Endothelial cell of umbilical vein (primary cell): ENCODE data around the gene LSR. TPM values are rescaled to one million over a fixed set of nuclear protein-coding genes. Genes with fewer than 3 reads are reported as not detected.

Experiments used
- BruUV-seq: library from RNA; stranded (reverse); fragments of 400-500 nt; replicated peaks from 2 replicates; lab custom pipeline; 2021; lab: Mats Ljungman, UMichigan
- CTCF ChIA-PET: fragments of 300-600, 350-600 bp; sonication (Branson Sonifier 250); formaldehyde crosslinking; loops from one replicate; lab custom pipeline; 2021; ENCODE audit warnings: antibody characterized with exemption, inconsistent platforms; lab: Charles Lee
- POLR2A ChIA-PET: fragments of 300-600, 350-600 bp; sonication (Branson Sonifier 250); formaldehyde crosslinking; loops from one replicate; lab custom pipeline; 2021; ENCODE audit warnings: antibody characterized with exemption, inconsistent platforms; lab: Charles Lee
- DNase-seq: peaks from one replicate; pipeline ENCODE4 v3.0.0-alpha.2; 2011; ENCODE audit warnings: low read depth, low spot score
- FAIRE-seq: peaks from 2 replicates; lab custom pipeline; 2011; peaks lifted over from hg19 to GRCh38; lab: Jason Lieb, UNC
- H2AFZ ChIP-seq: 2 replicates; pipeline ENCODE4 v1.6.0; 2012; ENCODE audit warnings: low read depth, low read length, control low read depth, inconsistent platforms
- H3K27ac ChIP-seq: 2 replicates; pipeline ENCODE4 v1.5.1; 2011; ENCODE audit warnings: low read depth, mild to moderate bottlenecking, control low read depth, low read length, moderate library complexity; ENCODE audit not compliant: insufficient read depth
- H3K27me3 ChIP-seq, 2 experiments: 2 replicates each; pipeline versions ENCODE4 v1.6.0 to v1.6.1; 2011; ENCODE audit warnings: low read length in 2 of 2, mixed read lengths in 1 of 2; ENCODE audit not compliant: control insufficient read depth in 2 of 2, insufficient read depth in 2 of 2
- H3K36me3 ChIP-seq, 2 experiments: 2 replicates in 1 of 2; 3 replicates in 1 of 2; pipeline ENCODE4 v1.5.1; 2011; ENCODE audit warnings: low read length in 2 of 2, mild to moderate bottlenecking in 1 of 2, moderate library complexity in 1 of 2; ENCODE audit not compliant: control insufficient read depth in 2 of 2, insufficient read depth in 2 of 2; ENCODE audit errors: extremely low read depth in 1 of 2
- H3K4me1 ChIP-seq: 3 replicates; pipeline ENCODE4 v1.5.1; 2011; ENCODE audit warnings: mild to moderate bottlenecking, low read length; ENCODE audit not compliant: control insufficient read depth, insufficient read depth; ENCODE audit errors: extremely low read depth
- H3K4me2 ChIP-seq: 2 replicates; pipeline ENCODE4 v1.6.1; 2011; ENCODE audit warnings: low read length, control low read depth, mixed read lengths; ENCODE audit not compliant: insufficient read depth
- H3K4me3 ChIP-seq, 3 experiments: fragments of 200-600 bp in 1 of 3; sonication (generic), shearing (Covaris generic) in 1 of 3; replicated peaks in 1 of 3; 2 replicates each; pipeline ENCODE4 v1.5.1; 2011 to 2016; ENCODE audit warnings: control low read depth in 3 of 3, low read length in 3 of 3, mild to moderate bottlenecking in 2 of 3, inconsistent platforms in 1 of 3, low read depth in 1 of 3, moderate library complexity in 1 of 3; ENCODE audit not compliant: insufficient read depth in 1 of 3
- H3K79me2 ChIP-seq: 2 replicates; pipeline ENCODE4 v1.6.0; 2012; ENCODE audit warnings: low read length, inconsistent platforms; ENCODE audit not compliant: control insufficient read depth, insufficient read depth
- H3K9ac ChIP-seq: replicated peaks from 2 replicates; pipeline ENCODE3; 2011; ENCODE audit warnings: low read length, control low read depth; ENCODE audit not compliant: insufficient read depth; ENCODE audit errors: extremely low read depth
- H3K9me1 ChIP-seq: replicated peaks from 3 replicates; pipeline ENCODE4 v1.6.0; 2011; ENCODE audit warnings: mild to moderate bottlenecking, low read length; ENCODE audit not compliant: control insufficient read depth, insufficient read depth; ENCODE audit errors: extremely low read depth
- H3K9me3 ChIP-seq: replicated peaks from 2 replicates; pipeline ENCODE4 v1.5.1; 2012; ENCODE audit warnings: low read length, inconsistent platforms; ENCODE audit not compliant: control insufficient read depth, insufficient read depth
- H4K20me1 ChIP-seq: replicated peaks from 2 replicates; pipeline ENCODE3; 2011; ENCODE audit warnings: mild to moderate bottlenecking, low read length; ENCODE audit not compliant: control insufficient read depth, insufficient read depth; ENCODE audit errors: extremely low read depth
- CTCF ChIP-seq, 2 donors: IDR thresholded peaks; 1 replicate in 1 of 2; 2 replicates in 1 of 2; pipeline ENCODE4 v1.5.1; 2011; ENCODE audit warnings: low read length in 2 of 2, mild to moderate bottlenecking in 2 of 2, moderate library complexity in 2 of 2, control low read depth in 1 of 2, inconsistent platforms in 1 of 2, low read depth in 1 of 2; ENCODE audit not compliant: insufficient read depth in 1 of 2; ENCODE audit errors: extremely low read depth in 1 of 2
- EZH2 ChIP-seq: IDR thresholded peaks from 2 replicates; pipeline ENCODE4 v1.6.1; 2012; ENCODE audit warnings: borderline replicate concordance, low read depth, mild to moderate bottlenecking, moderate library complexity, low read length, inconsistent platforms; ENCODE audit not compliant: severe bottlenecking
- FOS ChIP-seq: IDR thresholded peaks from 2 replicates; pipeline ENCODE4 v1.6.1; 2011; ENCODE audit warnings: mild to moderate bottlenecking, low read length, moderate library complexity, borderline replicate concordance; ENCODE audit not compliant: insufficient read depth
- GATA2 ChIP-seq: IDR thresholded peaks from 2 replicates; pipeline ENCODE4 v1.7.0; 2011; ENCODE audit warnings: low read depth, mild to moderate bottlenecking, moderate library complexity, mixed read lengths, low read length; ENCODE audit not compliant: insufficient read length, insufficient read depth
- JUN ChIP-seq: IDR thresholded peaks from 2 replicates; pipeline ENCODE4 v1.6.1; 2011; ENCODE audit warnings: borderline replicate concordance, low read depth; ENCODE audit not compliant: insufficient read length, insufficient read depth
- MAX ChIP-seq: IDR thresholded peaks from 2 replicates; pipeline ENCODE4 v1.6.1; 2011; ENCODE audit not compliant: insufficient read depth, insufficient read length
- MYC ChIP-seq: IDR thresholded peaks from one replicate; pipeline ENCODE4 v1.6.1; 2011; ENCODE audit warnings: mild to moderate bottlenecking, low read depth, low read length
- POLR2A ChIP-seq: IDR thresholded peaks from 2 replicates; pipeline ENCODE4 v1.6.1; 2012; ENCODE audit warnings: low read depth, mild to moderate bottlenecking, control low read depth, low read length
- POLR2AphosphoS5 ChIP-seq: IDR thresholded peaks from 2 replicates; pipeline ENCODE4 v1.6.1; 2012; ENCODE audit warnings: low read depth, mild to moderate bottlenecking, control low read depth, low read length, moderate library complexity; ENCODE audit not compliant: insufficient read depth
- dilution Hi-C: fragments of 300-500 bp; cut with MboI; formaldehyde crosslinking; loops from one replicate; pipeline ENCODE4 v1.15.0; 2019; ENCODE audit warnings: low sequenced_read_pairs; ENCODE audit not compliant: extremely low pct_ligation_motif_present
- intact Hi-C: fragments of 100-400 bp; cut with micrococcal nuclease; formaldehyde crosslinking; loops from one replicate; pipeline ENCODE4 v1.10.0; 2022
- polyA plus RNA-seq, 4 experiments: library from polyadenylated mRNA; depleted of rRNA in 3 of 4; stranded (reverse) in 3 of 4; unstranded in 1 of 4; fragments of >200 nt; gene quantifications; 2 replicates each; pipeline versions ENCODE4 v1.2.1 to v1.2.3, GENCODE V29; 2011 to 2012; ENCODE audit warnings: missing spikeins in 1 of 4
- total RNA-seq: library from RNA; stranded (reverse); gene quantifications from 2 replicates; pipeline ENCODE4 v1.2.3, GENCODE V29; 2021

LSR gene
- total and polyA plus RNA-seq, 2 donors (not counting 3 experiments of a cell fraction or from before 2014, with no cell fraction given) = 0.76 to 1.0 TPM

GRCh38 chr19:35232912-35233311, 15.9 kb upstream of the LSR start:
- Histone ChIP-seq H3K4me3 (no peak overlapping the region), H3K9me3 (no peaks in the 10 kb centered on the region), H3K27ac (no peak overlapping the region), H3K79me2 (no peaks in the 10 kb centered on the region), H3K27me3 (no peaks in the 10 kb centered on the region), H3K9me1 (no peaks in the 10 kb centered on the region), H3K36me3 (no peaks in the 10 kb centered on the region), H3K4me2 (no peak overlapping the region), H4K20me1 (no peaks in the 10 kb centered on the region), H3K9ac (no peak overlapping the region), H2AFZ (no peak overlapping the region), H3K4me1 (no peaks in the 10 kb centered on the region)
- no TSS peak for BruUV-seq
- DNase-seq (no peak), FAIRE-seq (no peak)
- TF ChIP-seq GATA2 = no peak
- TF ChIP-seq MAX = no peak
- no peak for TF ChIP-seq CTCF (IDR thresholded peaks at IDR 0.05; ENCODE audit: extremely low read depth in 1 of 2, insufficient read depth in 1 of 2, low read depth in 1 of 2, low read length in 2 of 2)
- TF ChIP-seq FOS = no peak
- no peak for TF ChIP-seq POLR2AphosphoS5
- no peak for TF ChIP-seq EZH2
- no peak for TF ChIP-seq JUN
- TF ChIP-seq POLR2A = no peak
- no peak for TF ChIP-seq MYC
- dilution Hi-C loops (no loop called here), intact Hi-C loops (no loop called here)
- POLR2A ChIA-PET = no interaction called here
- CTCF ChIA-PET = interaction anchor here (0.7 kb wide), 1 partner anchor 32 kb away, joined by 3 read pairs; no protein-coding TSS in a partner anchor
